Measurements from ENCODE around the gene ACAP2. TPM values are rescaled to one million over a fixed set of nuclear protein-coding genes. Genes with fewer than 3 reads are reported as not detected.

ACAP2 gene
- total and polyA plus RNA-seq, 2 experiments from 2014 or later: 45.6 to 104 TPM

DNA sequence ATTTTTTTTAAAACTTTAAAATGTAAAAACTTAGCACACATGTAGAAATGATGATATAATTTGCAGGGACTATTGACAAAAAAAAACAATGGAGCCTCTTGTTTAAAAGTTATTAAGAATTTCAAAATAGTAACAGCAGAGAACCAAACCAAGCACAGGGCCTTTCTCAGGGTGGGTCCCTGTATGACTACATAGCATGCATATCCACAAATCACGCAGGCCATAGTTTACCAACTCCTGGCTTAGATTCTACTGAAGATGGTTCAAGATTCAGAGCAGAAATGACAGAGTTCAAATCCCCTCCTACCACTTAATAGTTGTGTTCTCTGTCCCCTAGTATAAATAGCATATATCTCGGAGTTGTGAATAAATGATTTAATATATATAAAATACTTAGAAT, 19.0 kb downstream of the ACAP2 start (continued):
- TF ChIP-seq, protein P1, sequence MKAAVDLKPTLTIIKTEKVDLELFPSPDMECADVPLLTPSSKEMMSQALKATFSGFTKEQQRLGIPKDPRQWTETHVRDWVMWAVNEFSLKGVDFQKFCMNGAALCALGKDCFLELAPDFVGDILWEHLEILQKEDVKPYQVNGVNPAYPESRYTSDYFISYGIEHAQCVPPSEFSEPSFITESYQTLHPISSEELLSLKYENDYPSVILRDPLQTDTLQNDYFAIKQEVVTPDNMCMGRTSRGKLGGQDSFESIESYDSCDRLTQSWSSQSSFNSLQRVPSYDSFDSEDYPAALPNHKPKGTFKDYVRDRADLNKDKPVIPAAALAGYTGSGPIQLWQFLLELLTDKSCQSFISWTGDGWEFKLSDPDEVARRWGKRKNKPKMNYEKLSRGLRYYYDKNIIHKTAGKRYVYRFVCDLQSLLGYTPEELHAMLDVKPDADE (IDR thresholded peaks at IDR 0.05): no peak
- TF ChIP-seq JUNB (IDR thresholded peaks at IDR 0.05; ENCODE audit: unreplicated experiment) (no peak), POLR2AphosphoS5 (IDR thresholded peaks at IDR 0.05; ENCODE audit: low read depth) (no peak), ZNF114 (CRISPR knock-in tag; IDR thresholded peaks at IDR 0.05) (no peak)
- TF ChIP-seq, protein P2, sequence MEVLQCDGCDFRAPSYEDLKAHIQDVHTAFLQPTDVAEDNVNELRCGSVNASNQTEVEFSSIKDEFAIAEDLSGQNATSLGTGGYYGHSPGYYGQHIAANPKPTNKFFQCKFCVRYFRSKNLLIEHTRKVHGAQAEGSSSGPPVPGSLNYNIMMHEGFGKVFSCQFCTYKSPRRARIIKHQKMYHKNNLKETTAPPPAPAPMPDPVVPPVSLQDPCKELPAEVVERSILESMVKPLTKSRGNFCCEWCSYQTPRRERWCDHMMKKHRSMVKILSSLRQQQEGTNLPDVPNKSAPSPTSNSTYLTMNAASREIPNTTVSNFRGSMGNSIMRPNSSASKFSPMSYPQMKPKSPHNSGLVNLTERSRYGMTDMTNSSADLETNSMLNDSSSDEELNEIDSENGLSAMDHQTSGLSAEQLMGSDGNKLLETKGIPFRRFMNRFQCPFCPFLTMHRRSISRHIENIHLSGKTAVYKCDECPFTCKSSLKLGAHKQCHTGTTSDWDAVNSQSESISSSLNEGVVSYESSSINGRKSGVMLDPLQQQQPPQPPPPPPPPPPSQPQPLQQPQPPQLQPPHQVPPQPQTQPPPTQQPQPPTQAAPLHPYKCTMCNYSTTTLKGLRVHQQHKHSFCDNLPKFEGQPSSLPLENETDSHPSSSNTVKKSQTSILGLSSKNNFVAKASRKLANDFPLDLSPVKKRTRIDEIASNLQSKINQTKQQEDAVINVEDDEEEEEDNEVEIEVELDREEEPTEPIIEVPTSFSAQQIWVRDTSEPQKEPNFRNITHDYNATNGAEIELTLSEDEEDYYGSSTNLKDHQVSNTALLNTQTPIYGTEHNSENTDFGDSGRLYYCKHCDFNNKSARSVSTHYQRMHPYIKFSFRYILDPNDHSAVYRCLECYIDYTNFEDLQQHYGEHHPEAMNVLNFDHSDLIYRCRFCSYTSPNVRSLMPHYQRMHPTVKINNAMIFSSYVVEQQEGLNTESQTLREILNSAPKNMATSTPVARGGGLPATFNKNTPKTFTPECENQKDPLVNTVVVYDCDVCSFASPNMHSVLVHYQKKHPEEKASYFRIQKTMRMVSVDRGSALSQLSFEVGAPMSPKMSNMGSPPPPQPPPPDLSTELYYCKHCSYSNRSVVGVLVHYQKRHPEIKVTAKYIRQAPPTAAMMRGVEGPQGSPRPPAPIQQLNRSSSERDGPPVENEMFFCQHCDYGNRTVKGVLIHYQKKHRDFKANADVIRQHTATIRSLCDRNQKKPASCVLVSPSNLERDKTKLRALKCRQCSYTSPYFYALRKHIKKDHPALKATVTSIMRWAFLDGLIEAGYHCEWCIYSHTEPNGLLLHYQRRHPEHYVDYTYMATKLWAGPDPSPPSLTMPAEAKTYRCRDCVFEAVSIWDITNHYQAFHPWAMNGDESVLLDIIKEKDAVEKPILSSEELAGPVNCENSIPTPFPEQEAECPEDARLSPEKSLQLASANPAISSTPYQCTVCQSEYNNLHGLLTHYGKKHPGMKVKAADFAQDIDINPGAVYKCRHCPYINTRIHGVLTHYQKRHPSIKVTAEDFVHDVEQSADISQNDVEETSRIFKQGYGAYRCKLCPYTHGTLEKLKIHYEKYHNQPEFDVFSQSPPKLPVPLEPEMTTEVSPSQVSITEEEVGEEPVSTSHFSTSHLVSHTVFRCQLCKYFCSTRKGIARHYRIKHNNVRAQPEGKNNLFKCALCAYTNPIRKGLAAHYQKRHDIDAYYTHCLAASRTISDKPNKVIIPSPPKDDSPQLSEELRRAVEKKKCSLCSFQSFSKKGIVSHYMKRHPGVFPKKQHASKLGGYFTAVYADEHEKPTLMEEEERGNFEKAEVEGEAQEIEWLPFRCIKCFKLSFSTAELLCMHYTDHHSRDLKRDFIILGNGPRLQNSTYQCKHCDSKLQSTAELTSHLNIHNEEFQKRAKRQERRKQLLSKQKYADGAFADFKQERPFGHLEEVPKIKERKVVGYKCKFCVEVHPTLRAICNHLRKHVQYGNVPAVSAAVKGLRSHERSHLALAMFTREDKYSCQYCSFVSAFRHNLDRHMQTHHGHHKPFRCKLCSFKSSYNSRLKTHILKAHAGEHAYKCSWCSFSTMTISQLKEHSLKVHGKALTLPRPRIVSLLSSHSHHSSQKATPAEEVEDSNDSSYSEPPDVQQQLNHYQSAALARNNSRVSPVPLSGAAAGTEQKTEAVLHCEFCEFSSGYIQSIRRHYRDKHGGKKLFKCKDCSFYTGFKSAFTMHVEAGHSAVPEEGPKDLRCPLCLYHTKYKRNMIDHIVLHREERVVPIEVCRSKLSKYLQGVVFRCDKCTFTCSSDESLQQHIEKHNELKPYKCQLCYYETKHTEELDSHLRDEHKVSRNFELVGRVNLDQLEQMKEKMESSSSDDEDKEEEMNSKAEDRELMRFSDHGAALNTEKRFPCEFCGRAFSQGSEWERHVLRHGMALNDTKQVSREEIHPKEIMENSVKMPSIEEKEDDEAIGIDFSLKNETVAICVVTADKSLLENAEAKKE (CRISPR knock-in tag; IDR thresholded peaks at IDR 0.05): no peak

DNA sequence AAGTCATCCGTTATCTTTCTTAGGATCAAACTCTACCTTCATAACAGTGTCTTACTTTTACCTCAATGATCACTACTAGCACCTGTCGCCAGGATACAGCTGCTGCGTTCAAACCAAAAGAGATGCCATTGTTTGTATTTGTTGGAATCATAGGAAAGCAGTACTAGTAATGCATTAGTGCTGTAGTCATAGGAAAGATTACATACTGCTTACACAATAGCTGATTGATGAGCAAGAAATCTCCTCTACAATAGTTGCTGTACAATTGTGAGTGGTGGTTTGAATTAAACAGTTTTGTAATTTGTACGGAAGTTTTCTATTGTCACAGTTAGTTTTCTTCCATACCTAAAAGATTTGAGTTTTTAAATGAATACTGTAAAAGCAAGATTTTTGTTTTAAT, 21.4 kb downstream of the ACAP2 start:
- no peak overlapping the region for H3K27ac Mint-ChIP-seq
- Histone ChIP-seq H3K36me3 (ENCODE audit: insufficient read depth) (no peaks in the 10 kb centered on the region), H3K4me3 (no peak overlapping the region), H4K20me1 (replicated peaks; ENCODE audit: insufficient read depth) (peaks cover 7% of the 10 kb centered on the region; the same call in 1 of the 2 replicates), H3K9me2 (ENCODE audit: insufficient read depth) (no peaks in the 10 kb centered on the region), H3K4me1 (ENCODE audit: insufficient read depth) (peaks cover 3% of the 10 kb centered on the region; the same call in 1 of the 2 replicates), H3K79me2 (replicated peaks; ENCODE audit: insufficient read depth) (peaks cover 94% of the 10 kb centered on the region), H3F3A (replicated peaks; ENCODE audit: low read depth) (no peaks in the 10 kb centered on the region), H3K4me2 (no peak overlapping the region), H3K27ac (ENCODE audit: low read depth) (no peak overlapping the region), H2AFZ (no peak overlapping the region), H3K27me3 (ENCODE audit: insufficient read depth) (no peaks in the 10 kb centered on the region)
- H3K27me3 Mint-ChIP-seq (ENCODE audit: insufficient read depth, low read depth, poor library complexity): no peaks in the 10 kb centered on the region
- peaks cover 11% of the 10 kb centered on the region; the same call in 2 of the 3 replicates for H3K4me1 Mint-ChIP-seq
- DNase-seq (ENCODE audit: low spot score): no peak
- H3K36me3 Mint-ChIP-seq (ENCODE audit: low read depth): no peaks in the 10 kb centered on the region
- no peak overlapping the region for H3K4me3 Mint-ChIP-seq
- ATAC-seq: no peak
- no peaks in the 10 kb centered on the region for H3K9me3 Mint-ChIP-seq
- no peak for TF ChIP-seq CREB1 (CRISPR knock-in tag; IDR thresholded peaks at IDR 0.05; ENCODE audit: low read depth)
- no peak for TF ChIP-seq ZNF114 (CRISPR knock-in tag; IDR thresholded peaks at IDR 0.05)
- no peak for TF ChIP-seq ZNF331 (CRISPR knock-in tag; IDR thresholded peaks at IDR 0.05; ENCODE audit: low read depth)
- TF ChIP-seq, protein P1 (IDR thresholded peaks at IDR 0.05): no peak
- TF ChIP-seq JUNB (IDR thresholded peaks at IDR 0.05; ENCODE audit: unreplicated experiment): no peak
- TF ChIP-seq STAT1 (IDR thresholded peaks at IDR 0.05; ENCODE audit: unreplicated experiment): no peak
